Lower leg skin (tissue), 3 donors: Measurements from ENCODE around the gene TMEM214.

Experiments used
- CTCF ChIP-seq, 3 donors: fragments of 450-650 bp; IDR thresholded peaks; one replicate each; pipeline ENCODE4 v1.5.1; 2016; ENCODE audit warnings: antibody characterized with exemption in 3 of 3, mild to moderate bottlenecking in 3 of 3, moderate library complexity in 2 of 3
- POLR2A ChIP-seq, 2 donors: fragments of 450-650 bp; IDR thresholded peaks; one replicate each; pipeline ENCODE4 v1.6.1; 2016 to 2017; ENCODE audit warnings: antibody characterized with exemption in 2 of 2, mild to moderate bottlenecking in 1 of 2, moderate library complexity in 1 of 2

GRCh38 chr2:26986576-26986975, 46.2 kb upstream of the TMEM214 start:
- TF ChIP-seq CTCF (IDR thresholded peaks at IDR 0.05) (no peak), POLR2A (IDR thresholded peaks at IDR 0.05) (no peak)
